Renal pelvis (tissue), 4 donors: Measurements from ENCODE around the gene THSD8. TPM values are rescaled to one million over a fixed set of nuclear protein-coding genes. Genes with fewer than 3 reads are reported as not detected.

Source experiments
- DNase-seq: peaks from one replicate; pipeline ENCODE4 v3.0.0-alpha.2; 2013
- polyA plus RNA-seq, 3 donors: library from polyadenylated mRNA; unstranded; fragments of 120-200 nt; gene quantifications; one replicate each; pipeline ENCODE4 v1.2.1, GENCODE V29; 2013; ENCODE audit not compliant: insufficient read length in 3 of 3

The THSD8 gene
- polyA plus RNA-seq, 3 donors, result 4.4 to 5.8 (median 5.8) TPM

DNA sequence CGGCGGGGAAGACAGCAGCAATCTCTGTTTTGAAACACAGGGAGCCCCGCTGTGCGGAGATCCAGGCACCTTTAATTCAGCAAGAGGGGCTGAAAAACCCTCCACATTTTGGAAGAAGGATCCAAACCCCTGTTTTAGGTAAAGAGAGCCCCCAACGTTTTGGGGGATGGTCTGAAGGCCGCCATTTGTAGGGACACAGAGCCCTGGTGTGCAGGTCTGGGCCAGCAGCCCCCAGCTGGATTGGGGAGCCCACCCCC, 23.0 kb upstream of the THSD8 start:
- DNase-seq, result no peak

DNA sequence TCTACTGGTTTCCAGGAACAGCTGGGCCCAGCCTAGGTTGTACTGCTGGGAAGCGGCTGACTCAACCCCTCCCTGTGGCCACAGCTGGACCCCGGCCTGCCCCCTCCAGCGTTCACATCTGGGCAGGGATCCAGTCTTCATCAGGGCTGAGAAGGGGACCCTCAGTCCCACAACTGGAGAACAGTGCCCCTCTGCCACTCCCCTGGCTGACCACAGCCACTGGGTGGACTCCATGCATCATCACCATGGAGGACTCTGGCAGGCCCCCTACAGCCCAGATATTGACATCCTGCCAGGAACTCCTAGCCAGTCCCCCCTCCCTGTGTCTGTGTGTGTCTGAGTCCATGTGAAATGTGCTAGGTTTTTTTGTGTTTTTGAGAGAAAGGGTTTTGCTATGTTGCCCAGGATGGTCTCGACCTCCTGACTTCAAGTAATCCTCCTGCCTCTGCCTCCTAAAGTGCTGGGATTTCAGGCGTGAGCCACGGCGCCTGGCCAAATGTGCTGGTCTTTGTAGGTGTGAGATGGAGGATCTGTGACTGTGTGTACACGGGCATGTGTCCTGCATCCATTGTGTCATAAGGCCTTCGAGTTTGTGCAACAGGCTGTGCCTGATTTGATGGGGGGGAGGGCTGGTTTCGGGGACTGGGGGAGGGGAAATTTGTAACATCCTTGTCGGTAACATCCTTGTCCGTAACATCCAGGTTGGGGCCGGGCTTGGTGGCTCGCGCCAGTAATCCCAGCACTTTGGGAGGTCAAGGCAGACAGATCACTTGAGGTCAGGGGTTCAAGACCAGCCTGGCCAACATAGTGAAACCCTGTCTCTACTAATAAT, 22.5 kb upstream of the THSD8 start:
- DNase-seq, result no peak

DNA sequence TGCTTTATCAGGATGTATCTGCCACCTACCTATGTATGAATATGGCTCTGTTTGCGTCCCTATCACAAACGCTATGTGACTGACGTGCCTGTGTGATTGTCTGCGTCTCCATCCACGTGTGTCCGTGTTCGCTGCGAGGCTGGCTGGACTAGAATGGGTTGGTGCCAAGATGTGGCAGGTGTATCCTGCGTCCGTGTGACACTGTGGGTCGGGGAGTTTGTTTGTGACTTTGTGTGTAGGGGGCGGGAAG, 19.8 kb upstream of the THSD8 start:
- DNase-seq, result no peak

DNA sequence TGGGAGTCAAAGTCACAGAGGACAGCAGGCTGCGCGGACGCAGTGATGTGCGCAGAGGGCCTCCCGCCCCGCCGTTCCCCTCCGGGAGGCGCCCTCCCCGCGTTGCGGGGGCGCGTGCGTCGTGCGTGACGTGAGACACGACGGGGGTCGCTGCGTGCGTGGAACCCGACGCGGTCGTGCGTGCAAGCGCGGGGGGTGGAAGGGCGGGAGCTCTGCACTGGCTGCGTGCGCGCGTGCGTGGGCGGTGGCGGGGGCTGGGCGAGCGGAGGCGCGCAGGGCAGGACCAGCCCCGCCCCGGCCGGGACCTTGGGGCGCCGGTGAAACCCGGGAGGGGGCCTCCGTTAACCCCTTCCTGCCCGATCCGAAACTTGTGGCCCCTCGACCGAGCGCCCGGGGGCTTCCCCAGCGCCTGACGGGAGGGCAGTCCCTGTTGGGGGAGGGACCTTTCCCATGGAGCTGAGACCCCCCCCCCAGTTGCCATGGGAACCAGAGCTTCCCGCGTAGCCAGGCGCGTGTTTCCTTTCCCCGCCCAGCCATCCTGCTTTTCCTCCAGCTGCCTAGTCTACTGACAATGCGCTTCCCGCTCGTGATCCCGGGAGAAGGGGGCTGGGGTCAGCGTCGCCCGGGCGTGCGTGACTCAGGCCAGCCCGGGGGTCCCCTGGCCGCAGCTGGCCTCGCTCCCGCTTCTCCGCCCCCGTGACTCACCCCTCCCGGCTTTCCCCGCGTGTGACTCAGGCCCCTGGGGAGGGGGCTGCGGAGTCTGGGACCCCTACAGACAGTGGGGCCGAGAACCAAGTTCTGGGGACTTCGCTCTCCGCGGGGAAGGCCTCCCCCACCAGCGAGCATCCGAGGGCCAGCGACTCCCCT, 19.2 kb upstream of the THSD8 start:
- DNase-seq, result no peak

DNA sequence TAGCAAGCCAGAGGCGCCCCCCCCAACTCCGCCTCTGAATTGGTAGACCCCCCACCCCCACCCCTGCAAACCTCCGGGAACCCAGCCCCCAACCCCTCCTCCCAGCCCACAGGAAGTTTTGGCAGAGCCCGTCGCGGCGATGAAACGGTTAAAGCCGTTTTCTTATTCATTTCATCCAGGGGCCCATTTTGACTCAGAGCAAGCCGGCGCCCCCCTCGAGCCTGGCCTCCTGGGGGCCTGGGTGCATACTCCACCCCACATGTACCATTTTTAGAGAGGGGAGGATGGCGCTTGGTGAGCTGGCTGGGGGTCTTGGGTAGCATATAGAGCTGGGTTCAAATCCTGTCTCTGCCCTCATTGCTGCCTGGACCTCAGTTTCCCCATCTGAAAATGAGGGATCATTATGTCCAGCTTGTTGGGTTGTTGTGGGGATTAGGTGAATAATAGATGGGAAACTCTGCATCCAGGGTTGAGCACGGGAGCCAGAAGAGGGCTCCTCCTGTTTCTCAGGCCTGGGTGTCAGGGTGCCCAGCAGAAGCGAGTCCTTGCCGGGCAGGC, 18.5 kb upstream of the THSD8 start:
- DNase-seq, result no peak

DNA sequence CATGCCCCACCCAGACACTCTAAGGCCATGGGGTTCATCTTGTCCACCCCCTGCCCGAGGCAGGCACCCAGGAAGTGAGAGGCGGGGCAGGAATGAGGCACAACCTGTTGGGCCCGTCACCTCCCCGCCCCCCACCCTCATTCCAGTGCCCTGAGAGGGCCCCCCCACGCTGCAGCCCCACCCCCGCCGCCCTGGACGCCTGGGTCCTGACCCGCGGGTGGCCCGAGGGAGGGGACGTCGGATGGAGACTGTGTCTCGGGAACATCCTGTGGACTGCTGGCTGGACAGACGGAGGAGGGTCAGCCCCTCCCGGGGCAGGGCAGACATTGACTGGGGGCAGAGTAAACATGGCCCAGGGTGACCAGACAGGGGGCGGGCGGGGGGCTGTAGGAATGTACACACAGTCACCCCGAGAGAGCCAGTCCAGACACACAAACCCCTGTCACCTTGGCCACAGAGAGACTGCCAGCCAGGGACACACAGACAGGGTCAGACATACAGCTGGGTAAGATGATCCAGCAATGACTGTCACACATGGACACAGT, 17.9 kb upstream of the THSD8 start:
- DNase-seq, result no peak

DNA sequence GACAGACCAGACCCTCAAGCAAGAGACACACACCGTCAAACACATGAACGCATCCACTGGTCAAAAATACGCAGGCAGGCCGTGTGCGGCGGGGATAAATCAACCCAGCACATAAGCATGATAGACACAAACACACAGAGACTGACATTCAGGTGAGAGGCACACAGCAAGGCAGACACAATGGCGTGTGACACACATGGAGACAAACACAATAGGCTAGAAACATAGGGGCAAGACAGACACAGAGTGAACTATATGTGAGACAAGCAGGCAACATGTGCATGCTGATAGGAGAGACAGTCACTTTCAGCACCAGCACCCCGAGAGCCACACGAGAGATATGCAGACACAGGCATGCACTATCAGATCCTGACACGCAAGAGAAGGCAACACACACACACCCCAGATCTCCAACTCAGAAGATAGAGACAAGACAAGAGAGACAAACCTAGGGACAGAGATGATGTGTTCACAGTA, 17.4 kb upstream of the THSD8 start:
- DNase-seq, result no peak

DNA sequence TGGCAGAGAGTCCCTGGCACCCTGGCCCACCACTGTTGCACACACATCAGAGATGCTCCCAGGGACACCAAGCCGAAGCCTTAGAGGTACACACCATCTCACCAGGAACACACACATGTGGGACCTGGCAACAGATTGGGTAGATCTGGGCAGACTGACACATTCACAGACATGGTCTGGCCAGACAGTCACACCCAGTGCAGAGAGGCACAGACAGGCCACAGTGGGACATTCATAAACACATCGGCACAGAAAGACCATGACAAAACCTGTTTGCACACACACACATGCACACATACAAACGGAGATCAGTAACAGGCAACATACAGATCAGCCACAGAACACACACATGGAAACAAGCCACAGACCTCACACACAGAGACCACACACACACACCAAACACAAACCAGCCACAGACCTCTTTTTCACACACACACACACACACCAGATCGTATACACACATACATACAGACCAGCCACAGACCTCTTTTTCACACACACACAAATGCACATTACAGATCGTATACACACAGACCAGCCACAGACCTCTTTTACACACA, 16.9 kb upstream of the THSD8 start:
- DNase-seq, result no peak

DNA sequence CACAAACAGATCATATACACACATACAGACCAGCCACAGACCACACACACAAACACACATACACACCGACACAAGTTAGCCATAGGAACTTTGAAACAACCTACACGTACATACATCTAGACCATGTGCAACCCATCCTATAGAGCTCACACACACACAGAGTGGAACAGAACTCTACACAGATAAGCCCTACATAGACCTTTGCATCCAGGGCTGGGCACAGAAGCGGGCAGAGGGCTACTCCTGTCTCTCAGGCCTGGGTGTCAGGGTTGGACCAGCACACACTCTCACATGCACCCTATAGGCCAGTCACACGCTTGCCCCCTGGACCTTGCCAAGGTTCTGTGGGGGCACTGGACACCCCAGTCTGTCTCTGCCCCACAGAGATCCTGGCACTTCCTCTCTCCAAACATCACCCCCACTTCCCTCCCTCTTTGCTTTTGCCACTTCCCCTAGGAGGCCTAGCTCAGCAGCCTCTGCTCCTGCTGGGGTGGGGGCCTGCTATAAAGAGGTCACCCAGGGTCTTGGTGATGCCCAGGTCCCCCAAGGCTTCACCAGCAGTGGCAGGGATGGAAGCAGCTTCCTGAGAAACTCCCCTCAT, 16.3 kb upstream of the THSD8 start:
- DNase-seq, result no peak

DNA sequence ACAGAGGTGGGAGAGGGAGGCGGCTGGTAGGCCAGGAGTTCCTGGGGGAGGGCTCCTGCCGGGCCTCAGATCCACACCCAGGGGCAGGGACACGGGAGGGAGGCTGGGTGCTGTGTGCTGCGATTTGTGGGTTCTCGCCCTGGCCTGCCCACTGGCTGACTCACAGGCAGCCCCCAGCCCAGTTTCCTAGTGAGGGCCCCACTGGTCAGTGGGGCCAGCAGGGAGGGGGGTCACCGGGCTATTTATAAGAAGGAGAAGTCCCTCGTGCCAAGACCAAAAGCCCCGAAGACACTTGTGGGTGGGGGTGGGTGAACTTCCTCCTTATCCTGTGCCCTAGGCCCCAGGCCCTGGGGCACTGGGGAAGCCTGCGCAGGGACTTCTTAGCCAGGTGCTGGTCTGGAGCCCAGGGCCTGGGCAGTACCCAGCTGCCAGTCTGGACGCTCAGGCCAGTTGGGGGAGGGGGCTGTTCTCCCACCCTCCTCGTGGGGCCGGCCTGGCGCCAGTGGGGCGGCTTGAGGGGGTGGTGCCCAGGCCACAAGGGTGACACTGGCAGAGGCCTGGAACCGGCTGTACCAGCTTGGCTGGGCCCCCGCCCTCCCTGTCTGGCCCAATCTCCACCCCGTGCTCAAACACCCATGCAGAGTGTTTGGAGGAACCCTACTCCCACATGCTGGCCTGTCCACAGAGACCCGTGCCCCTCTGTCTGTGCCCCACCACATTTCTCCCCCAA, 15.6 kb upstream of the THSD8 start:
- no peak for DNase-seq

DNA sequence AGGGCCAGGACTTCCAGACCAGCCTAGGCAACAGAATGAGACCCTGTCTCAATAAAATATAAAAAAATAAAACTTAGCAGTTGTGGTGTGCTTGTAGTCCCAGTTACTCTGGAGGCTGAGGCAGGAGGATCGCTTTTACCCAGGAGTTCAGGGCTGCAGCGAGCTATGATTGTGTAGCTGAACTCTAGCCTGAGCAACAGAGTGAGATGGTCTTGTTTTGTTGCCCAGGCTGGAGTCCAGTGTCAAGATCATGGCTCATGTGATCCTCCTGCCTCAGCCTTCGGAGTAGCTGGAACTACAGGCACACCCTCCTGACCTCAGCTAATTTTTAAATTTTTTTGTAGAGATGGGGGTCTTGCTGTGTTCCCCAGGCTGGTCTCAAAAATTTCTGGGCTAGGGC, 14.9 kb upstream of the THSD8 start:
- no peak for DNase-seq

DNA sequence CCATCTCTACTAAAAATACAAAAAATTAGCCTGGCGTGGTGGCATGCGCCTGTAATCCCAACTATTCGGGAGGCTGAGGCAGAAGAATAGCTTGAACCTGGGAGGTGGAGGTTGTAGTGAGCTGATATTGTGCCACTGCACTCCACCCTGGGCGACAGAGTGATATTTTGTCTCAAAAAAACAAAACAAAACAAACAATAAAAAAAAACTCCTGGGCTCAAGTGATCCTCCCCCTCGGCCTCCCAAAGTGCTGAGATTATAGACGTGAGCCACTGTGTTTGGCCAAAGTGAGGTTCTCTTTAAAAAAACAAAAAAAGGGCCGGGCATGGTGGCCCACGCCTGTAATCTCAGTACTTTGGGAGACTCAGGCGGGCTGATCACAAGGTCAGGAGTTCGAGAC, 14.4 kb upstream of the THSD8 start:
- no peak for DNase-seq

DNA sequence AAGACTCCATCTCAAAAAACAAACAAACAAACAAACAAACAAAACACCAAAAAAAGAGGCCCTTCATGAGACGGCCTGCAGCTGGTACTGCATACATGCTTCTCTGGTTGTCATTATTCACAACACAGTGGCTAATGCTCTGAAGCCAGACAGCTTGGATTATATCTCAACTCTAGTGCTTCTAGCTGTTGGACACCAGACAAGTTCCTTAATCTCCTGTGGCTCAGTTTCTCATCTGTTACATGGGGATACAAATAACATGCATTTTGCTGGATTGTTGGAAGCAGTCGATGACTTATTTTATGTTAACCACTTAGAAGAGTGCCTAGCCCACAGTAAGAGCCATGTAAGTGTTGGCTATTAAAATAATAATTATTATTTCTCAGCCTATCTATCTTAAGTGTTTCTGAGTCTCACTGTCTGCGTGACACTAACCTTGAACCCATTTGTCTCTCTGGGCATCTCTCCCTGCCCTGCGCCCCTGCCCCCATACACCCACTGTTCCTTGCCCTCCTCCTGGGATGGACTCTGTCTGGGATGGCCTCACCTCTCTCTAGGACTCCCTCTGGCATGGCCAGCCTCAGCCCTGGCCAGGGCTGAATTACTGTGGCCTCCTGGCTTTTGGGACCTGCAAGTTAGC, 13.7 kb upstream of the THSD8 start:
- no peak for DNase-seq

DNA sequence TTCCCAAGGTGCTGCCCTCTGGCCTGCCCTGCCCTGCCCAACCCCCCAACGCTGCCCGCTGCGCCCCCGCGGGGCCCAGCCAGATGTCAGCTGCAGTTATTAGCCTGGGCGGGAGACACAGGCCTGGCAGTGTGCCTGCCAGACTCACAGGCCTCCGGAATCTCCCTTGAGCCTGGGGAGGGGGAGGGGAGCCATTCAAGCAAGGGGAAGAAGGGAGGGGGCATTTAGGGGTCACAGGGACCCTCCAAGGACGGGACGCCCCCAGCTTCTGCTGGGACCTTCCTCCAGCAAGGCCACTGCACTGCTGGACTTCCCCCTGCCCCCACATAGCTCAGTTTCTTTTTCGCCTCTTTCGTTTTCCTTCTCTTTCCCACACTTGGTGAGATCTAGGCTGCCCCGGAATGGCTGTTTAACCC, 13.2 kb upstream of the THSD8 start:
- DNase-seq, result no peak

DNA sequence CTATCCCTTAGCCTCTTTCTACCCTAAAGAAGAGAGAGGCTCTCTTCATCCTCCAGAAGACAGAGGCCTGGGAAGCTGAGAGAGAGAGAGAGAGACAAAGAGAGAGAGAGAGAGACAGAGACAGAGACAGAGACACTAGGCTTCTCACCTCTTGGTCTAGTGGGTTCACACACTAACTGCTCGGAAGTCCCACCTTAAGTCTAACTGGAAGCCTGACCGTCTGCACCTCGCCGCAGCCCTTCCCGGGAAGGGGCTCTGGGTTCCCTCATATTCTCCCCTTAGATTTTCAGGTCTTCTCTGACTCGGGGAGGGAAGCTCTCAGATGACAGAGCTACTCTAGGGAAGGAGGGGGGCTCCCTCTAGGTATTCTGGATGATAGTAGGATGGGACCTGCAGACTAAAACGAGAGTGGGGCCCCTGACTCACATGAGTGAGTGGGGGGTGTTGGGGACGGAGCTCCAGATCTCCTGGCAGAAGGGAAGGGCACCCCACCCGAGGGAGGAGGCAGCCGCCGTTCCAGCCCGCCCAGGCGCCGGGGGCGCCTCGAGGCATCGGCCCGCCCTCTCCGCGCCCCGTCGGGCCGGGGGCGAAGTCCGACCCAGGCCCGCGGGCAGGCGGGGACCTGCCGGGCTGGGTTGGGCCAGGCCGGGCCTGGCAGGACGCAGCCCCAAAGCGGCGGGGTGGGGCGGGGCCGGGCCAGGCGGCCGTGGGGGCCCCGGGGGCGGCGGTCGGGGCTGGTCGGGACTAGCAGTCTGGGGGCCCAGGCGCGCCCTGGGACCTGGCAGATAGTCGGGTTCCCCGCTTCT, 12.6 kb upstream of the THSD8 start:
- no peak for DNase-seq

DNA sequence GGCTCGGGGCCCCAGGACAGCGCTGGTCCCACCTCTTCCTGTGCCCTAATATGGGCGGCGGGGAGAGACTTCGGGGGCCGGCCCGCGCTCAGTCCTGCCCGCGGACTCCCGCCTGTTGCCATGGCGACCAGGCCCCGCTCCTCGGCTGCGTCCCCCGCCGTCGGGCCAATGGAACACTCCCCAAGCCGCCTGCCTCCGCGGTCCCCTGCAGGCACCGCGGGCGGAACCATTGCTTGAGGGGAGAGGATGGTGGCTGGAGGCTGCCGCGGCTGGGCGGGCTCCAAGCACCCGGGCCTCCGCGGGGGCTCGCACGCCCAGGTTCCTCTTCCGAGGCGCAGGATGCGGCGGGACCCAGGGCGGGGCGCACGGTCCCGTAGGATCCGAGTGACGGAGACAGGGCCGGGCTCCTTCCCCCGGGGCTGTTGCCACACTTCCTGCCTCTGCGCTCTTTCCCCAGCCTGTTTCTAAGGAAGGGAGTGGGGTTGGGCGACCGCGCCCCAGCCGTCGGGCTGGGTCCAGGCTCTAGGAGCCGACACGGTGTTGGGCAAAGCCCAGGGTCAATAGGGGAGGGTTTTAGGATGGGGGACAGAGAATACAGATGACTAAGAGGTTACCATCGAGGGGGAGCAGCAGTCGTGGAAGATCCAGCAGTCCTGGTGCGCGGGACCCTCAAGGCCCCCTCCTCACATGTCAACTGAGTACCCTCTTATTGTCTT, 11.8 kb upstream of the THSD8 start:
- DNase-seq, result peak; percentile 95

DNA sequence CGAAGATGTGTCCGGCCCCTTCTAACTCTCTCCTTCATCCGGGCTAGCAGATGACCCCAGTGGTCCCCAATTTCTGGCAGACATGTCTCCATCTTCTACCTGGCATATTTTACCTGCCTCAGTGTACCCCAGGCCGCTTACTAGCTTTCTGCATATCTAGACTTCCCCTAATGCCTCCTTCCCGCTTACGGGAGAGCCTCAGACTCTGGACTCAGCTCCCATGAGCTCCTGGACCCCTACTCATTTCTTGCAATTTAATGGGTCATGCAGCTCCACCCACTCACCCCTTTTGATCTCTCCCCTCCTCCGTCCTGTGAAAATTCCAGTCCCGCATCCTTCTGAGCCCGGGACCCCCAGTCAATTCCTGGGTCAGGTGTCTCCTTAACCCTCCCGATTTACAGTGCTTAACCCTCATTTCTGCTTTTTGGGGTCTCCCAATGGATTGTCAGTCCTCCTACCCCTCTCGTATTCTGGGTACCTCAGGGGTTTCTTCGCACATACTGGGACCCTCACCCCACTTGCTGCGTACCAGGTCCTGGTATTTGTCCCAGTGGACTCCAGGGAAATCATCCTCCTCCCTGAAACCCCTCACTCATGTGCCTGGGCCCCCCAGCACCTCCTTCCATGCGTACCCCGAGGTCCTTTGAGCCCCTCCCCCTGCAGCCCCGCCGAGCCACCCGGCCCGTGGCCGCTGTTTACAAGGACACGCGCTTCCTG, 11.1 kb upstream of the THSD8 start:
- DNase-seq, result no peak

DNA sequence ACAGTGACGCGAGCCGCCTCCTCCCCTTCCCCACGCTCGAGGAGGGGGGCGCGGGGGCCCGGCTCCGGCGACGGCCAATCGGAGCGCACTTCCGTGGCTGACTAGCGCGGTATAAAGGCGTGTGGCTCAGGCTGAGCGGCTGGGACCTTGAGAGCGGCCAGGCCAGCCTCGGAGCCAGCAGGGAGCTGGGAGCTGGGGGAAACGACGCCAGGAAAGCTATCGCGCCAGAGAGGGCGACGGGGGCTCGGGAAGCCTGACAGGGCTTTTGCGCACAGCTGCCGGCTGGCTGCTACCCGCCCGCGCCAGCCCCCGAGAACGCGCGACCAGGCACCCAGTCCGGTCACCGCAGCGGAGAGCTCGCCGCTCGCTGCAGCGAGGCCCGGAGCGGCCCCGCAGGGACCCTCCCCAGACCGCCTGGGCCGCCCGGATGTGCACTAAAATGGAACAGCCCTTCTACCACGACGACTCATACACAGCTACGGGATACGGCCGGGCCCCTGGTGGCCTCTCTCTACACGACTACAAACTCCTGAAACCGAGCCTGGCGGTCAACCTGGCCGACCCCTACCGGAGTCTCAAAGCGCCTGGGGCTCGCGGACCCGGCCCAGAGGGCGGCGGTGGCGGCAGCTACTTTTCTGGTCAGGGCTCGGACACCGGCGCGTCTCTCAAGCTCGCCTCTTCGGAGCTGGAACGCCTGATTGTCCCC, 10.4 kb upstream of the THSD8 start, which contains the start of gene JUNB:
JUNB (plus strand) TSS at position 142 of the 706 bp plus-strand sequence; CDS start at position 428, 286 bp downstream.
- DNase-seq, result peak; percentile 95
